HG03439 (cell line): ENCODE measurements around the gene TIAL1.
"Not testable (repeated sequence)": the region's sequence is repeated elsewhere in the genome, so short reads cannot be mapped to it uniquely, and the experiment has no call there.

Experiments
- ATAC-seq: cut with Tn5 transposase; IDR thresholded peaks from one replicate; pipeline ENCODE4 v1.9.1; 2021; ENCODE audit warnings: mild to moderate bottlenecking, moderate library complexity; ENCODE audit not compliant: unreplicated experiment

The TIAL1 gene

GRCh38 chr10:119614686-119615085 lies 17.9 kb upstream of the TIAL1 start:
- no peak for ATAC-seq

GRCh38 chr10:119613741-119614140 lies 17.0 kb upstream of the TIAL1 start:
- ATAC-seq = no peak

GRCh38 chr10:119611433-119611832 lies 14.7 kb upstream of the TIAL1 start:
- no peak for ATAC-seq

GRCh38 chr10:119609516-119609915 lies 12.8 kb upstream of the TIAL1 start:
- ATAC-seq = no peak

- ATAC-seq = no peak
Observed at GRCh38 chr10:119608316-119609155, 11.8 kb upstream of the TIAL1 start.

- ATAC-seq = no peak
Observed at GRCh38 chr10:119604468-119604867, 7.7 kb upstream of the TIAL1 start.

- ATAC-seq = no peak
Observed at GRCh38 chr10:119602241-119603095, 5.7 kb upstream of the TIAL1 start.

GRCh38 chr10:119598397-119598796 lies 1.6 kb upstream of the TIAL1 start:
- ATAC-seq = no peak

- ATAC-seq = no peak
Observed at GRCh38 chr10:119597405-119598186, 832 bp upstream of the TIAL1 start.

- ATAC-seq = peak; percentile 10
Observed at GRCh38 chr10:119595676-119596515, 868 bp downstream of the TIAL1 start.

- ATAC-seq = no peak
Observed at GRCh38 chr10:119595134-119595675, 1.6 kb downstream of the TIAL1 start.

GRCh38 chr10:119588071-119588470 lies 8.7 kb downstream of the TIAL1 start:
- ATAC-seq = no peak

- ATAC-seq = no peak
Observed at GRCh38 chr10:119578355-119578754, 18.4 kb downstream of the TIAL1 start.

- ATAC-seq = no peak
Observed at GRCh38 chr10:119575991-119576390, 20.8 kb downstream of the TIAL1 start.

- ATAC-seq = no peak
Observed at GRCh38 chr10:119575506-119575905, 21.3 kb downstream of the TIAL1 start.

GRCh38 chr10:119567978-119568377 lies 28.8 kb downstream of the TIAL1 start:
- ATAC-seq = no peak

- ATAC-seq = no peak
Observed at GRCh38 chr10:119562097-119562496, 34.7 kb downstream of the TIAL1 start.

GRCh38 chr10:119559511-119559910 lies 37.3 kb downstream of the TIAL1 start:
- not testable (repeated sequence) for ATAC-seq

GRCh38 chr10:119556081-119556480 lies 40.7 kb downstream of the TIAL1 start:
- not testable (repeated sequence) for ATAC-seq
